HG03439 (cell line): Measurements from ENCODE around the gene RRAGB.
"Not testable (repeated sequence)": the region's sequence is repeated elsewhere in the genome, so short reads cannot be mapped to it uniquely, and the experiment has no call there.

Experiments
- ATAC-seq: cut with Tn5 transposase; IDR thresholded peaks from one replicate; pipeline ENCODE4 v1.9.1; 2021; ENCODE audit warnings: mild to moderate bottlenecking, moderate library complexity; ENCODE audit not compliant: unreplicated experiment

Gene RRAGB

DNA sequence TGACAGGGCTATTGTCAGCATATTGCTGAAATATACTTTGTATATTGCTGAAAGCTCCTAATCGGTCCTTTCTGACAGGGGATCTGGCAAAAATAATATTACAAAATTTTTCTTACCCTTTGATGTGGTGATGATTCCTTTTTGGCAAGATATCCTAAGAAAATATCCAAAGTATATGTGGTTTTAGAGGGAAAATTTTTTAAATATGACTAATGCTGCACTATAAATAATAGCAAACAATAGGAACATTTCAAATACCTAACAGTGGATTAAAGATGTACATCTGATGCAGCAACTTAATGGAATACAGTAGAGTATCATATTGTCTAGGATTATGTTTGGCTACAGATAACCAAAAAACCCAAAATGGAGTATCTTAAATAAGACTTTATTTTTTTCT is 49.6 kb downstream of the RRAGB start:
- no peak for ATAC-seq

DNA sequence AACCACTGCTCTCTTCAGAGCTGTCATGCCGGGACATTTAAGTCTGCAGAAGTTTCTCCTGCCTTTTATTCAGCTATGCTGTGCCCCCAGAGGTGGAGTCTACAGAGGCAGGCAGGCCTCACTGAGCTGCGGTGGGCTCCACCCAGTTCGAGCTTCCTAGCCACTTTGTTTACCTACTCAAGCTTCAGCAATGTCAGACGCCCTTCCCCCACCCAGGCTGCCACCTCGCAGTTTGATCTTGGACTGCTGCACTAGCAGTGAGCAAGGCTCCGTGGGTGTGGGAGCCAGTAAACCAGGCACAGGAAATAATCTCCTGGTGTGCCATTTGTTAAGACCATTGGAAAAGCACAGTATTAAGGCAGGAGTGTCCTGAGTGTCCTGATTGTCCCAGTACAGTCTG is 56.9 kb downstream of the RRAGB start:
- ATAC-seq: not testable (repeated sequence)

DNA sequence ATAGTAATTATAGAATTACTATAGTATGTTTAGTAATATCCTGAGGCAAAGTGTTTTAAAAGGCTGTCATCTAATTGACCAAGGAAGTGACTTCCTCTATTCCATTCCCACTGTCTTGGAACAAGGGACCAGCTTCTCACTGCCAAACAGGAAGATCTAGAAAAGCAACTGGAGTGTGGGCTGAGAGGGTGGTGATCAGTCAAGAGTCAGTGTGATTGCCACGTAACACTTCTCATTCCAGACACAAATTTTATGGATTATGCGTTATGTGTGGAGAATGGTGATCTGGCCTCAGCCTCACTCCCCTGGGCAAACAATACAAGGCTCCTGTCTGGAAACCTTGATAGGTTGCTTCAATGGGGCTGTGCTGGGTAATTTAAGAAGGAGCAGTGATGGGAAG is 60.0 kb downstream of the RRAGB start:
- ATAC-seq: no peak

DNA sequence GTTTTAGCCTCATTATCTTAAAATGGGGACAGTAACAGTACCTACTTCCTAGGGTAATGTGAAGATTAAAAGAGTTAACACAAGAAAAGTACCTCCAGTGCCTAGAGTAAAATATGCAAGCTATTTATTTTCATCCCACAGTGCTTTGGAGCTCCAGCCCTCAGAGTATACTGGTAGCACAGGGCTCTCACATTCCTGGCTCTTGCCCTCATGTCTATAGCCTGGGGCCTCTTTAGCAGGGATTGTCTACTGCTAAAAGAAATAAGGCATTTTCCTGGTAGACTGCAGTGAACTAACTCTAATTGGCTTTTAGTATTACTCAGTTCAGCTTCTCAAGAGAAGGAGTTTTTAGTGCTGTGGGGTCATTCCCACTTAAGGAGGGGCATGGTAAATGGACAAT is 60.8 kb downstream of the RRAGB start:
- ATAC-seq: no peak

DNA sequence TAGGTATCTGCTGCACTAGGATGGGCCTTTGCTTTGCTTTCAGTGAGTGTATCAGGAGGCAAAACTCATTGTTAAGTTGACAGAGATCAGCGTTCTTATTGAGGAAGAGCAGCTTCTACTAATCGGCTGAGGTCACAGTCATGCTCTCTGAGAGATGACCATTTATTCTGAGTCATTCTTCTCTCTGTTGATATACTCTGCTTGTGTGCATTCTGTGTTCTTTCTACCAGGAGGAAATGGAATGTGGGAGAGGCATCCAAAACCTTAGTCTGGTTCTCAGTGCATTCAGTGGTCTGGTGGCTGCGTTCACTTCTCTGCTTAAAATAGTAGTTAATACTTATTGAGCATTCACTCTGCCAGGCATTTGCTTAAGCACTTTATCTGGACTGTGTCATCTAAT is 66.2 kb downstream of the RRAGB start:
- no peak for ATAC-seq

DNA sequence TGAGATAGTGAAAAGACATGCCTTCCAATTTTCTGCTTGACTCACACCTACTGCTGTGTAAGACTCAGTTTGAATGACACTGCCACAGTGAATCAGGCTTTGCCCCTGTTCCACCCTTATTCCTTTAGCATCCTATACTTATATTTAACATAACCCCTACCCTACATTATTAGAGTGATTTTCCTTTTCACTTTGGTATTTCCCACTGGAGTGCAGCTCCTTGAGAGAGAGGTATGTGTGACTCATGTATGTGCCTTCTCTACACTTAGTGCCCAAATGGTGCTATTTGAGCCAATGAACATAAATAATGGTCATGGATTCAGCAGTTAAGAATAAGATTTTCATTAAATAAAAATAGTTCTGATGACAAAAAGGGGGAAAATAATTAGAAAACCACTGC is 69.5 kb downstream of the RRAGB start:
- ATAC-seq: no peak

DNA sequence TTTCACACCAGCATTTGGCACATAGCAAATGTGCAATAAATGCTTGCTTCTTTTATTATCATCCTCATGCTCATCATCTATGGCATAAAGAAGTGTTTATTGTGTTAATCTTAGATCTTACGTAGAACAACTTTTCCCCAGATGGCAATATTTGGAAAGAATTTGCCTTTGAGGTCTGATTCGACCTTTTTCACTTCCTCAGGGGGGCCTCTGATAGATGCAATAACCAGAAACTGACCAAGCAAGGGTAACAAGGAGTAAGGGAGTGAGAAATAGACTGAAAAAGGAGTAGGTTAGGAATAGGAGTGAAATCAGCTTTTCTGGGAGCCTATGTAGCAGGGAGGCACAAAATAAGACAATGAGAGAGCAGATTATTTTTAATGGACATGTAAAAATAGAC is 70.2 kb downstream of the RRAGB start:
- no peak for ATAC-seq

DNA sequence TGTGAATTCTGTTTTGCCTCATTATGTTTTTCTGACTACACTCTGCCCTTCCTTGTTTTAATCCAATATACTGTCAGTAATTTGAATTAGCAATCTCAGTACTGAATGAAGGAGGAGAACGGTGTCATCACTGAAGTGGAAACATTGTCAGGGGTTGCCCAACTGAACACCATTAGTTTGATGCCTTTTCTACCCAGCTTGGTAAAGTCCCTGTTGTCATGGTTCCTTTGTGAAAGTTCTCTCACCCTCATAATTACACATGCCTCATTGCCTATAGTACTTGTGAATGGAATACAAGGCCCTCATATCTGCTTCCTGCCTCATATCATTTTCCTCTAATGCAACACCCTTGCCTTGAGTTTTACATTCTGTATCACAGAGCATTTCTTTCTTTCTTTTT is 76.9 kb downstream of the RRAGB start:
- ATAC-seq: no peak

DNA sequence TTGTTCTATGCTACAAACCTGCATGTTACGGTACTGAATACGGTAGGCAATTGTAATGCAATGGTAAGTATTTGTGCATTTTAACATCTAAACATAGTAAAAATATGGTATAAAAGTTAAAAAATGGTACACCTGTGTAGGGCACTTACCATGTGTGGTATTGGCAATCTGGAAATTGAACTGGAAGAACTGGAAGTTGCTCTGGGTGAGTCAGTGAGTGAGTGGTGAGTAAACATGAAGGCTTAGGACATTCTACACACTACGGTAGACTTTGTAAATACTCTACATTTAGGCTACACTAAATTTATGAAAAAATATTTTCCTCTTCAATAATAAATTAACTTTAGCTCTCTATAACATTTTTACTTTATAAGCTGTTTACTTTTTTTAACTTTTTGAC is 78.9 kb downstream of the RRAGB start:
- no peak for ATAC-seq

DNA sequence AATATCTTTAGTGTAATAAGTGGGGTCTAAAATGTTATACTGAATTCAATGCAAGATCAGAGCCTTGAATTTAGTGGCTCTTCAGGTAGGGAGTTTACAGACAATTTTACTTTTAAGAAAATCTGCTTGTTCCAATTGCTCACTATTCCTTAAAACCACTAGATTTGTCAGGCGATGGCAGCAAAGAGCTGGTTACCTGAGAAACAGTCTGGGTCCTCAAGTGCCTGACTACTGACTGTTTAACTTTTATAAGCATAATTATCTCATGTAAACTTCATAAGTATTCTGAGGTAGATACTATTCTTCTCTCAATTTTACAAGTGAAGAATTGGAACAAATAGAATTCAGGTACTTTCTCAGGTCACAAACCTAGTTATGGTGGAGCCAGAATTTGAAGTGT is 84.3 kb downstream of the RRAGB start:
- no peak for ATAC-seq
